Activated T-helper 9 cell treated with anti-CD3 and anti-CD28 coated beads, Interleukin-2, amount 50 U/mL, for 16 hours (primary cell): ENCODE results near the gene MYL5.
"Not testable (repeated sequence)": the region's sequence is repeated elsewhere in the genome, so short reads cannot be mapped to it uniquely, and the experiment has no call there.

Experiments
- DNase-seq: peaks from one replicate; pipeline ENCODE4 v3.0.0-alpha.2; 2020; ENCODE audit warnings: low read depth

Gene MYL5

DNA sequence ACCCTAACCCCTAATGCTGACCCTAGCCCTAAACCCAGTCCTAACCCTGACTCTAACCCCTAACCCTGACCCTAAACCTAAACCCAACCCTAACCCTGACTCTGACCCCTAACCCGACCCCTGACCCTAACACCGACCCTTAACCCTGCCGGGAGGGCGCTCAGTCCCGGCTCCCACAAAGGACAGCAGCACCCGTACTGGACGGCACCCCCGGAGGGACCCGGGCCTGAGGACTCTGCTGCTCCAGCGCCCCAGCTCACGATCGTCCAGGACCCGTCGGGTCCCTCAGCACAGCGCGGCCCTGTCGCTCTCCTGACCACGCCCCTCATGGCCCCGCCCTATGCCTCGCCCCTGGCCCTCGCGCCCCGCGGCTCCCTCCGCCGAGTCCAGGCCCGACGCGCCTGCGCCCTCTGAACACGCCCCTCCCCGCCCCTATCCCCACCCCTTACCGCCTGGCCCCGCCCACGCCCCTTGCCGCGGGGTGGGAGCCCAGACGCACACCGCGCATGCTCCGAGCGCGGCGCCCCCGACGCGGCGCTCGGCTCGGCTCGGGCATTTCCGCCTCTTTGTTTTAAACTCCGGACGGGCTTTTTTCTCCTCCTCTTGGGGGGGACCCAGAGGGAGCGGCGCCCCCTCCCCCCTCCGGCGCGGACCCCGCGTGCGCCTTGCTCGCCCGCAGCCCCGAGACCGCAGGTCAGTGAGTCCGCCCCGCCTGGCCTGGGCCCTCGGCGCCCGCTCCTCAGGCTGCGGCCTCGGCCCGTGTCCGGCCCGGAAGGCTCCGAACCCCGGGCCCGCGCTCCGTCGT, 31.1 kb downstream of the MYL5 start, which contains the start of gene PCGF3:
Gene PCGF3, plus strand, starts transcription at position 555 of the 805 bp plus-strand sequence. CDS start 27,849 bp downstream, outside the sequence.
- DNase-seq, result peak; percentile 96

DNA sequence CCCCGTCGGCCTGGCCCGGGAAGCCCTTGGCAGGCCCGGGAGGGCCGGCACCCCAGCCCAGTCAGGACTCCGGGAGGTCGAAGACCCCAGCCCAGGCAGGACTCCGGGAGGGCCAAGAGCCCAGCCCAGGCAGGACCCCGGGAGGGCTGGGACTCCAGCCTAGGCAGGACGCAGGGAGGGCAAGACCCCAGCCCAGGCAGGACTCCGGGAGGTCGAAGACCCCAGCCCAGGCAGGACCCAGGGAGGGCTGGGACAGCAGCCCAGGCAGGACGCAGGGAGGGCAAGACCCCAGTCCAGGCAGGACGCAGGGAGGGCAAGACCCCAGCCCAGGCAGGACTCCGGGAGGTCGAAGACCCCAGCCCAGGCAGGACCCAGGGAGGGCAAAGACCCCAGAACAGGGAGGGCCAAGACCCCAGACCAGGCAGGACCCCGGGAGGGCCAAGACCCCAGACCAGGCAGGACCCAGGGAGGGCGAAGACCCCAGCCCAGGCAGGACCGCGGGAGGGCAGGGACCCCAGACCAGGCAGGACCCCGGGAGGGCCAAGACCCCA, 31.8 kb downstream of the MYL5 start:
- not testable (repeated sequence) for DNase-seq

GRCh38 chr4:706834-707598, 32.7 kb downstream of the MYL5 start:
- no peak for DNase-seq

- DNase-seq, result no peak
These were observed 33.7 kb downstream of the MYL5 start for GRCh38 chr4:707929-708630.

- DNase-seq, result no peak
These were observed 34.2 kb downstream of the MYL5 start for GRCh38 chr4:708631-708933.

DNA sequence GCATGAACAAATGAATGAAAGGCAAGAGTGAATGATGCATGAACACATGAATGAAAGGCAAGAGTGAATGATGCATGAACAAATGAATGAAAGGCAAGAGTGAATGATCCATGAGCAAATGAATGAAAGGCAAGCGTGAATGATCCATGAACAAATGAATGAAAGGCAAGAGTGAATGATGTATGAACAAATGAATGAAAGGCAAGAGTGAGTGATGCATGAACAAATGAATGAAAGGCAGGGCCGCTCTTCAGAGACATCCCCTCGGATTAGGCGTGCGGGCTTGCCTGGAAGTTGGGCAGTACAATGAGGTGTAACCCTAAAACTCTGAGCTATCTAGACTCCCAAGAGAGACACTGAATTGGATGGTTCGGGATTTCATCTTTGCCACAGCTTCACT, 35.0 kb downstream of the MYL5 start:
- no peak for DNase-seq

- no peak for DNase-seq
These were observed 35.8 kb downstream of the MYL5 start for GRCh38 chr4:710116-710515.

- DNase-seq, result no peak
These were observed 36.6 kb downstream of the MYL5 start for GRCh38 chr4:710916-711315.

DNA sequence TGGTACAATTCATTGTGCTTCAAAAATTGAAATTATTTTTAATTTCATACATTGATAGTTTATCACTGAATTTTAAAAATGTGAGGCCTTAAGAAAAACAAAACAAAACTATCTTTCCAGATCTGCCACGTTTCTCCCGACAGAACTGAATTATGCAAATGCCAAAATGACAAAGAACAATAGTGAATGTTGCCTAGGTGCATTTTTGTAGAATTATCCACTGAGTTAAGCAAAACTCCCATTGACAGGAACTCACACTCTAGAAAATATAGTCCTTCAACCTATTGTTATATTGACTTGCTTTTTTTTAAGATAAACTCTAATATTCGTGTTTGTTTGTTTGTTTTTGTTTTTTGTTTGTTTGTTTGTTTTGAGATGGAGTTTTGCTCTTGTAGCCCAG, 37.8 kb downstream of the MYL5 start:
- DNase-seq, result no peak

DNA sequence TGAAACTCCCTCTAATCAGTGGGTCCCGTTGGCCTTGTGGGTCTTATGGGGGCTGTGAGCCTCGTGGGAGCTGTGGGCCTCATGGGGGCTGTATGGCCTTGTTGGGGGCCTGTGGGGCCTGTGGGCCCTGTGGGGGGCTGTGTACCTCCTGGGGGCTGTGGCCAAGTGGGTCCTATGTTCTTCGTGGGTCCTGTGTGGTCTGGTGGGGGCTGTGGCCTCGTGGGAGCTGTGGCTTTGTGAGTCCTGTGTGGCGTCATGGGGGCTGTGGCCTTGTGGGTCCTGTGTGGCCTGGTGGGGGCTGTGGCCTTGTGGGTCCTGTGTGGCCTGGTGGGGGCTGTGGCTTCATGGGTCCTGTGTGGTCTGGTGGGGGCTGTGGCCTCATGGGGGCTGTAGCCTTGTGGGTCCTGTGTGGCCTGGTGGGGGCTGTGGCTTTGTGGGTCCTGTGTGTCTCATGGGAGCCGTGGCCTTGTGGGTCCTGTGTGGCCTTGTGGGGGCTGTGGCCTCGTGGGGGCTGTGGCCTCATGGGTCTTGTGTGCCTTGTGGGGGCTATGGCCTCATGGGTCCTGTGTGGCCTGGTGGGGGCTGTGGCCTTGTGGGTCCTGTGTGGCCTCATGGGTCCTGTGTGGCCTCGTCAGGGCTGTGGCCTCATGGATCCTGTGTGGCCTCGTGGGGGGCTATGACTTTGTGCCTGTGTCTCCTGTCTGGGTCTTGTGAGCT, 38.7 kb downstream of the MYL5 start:
- no peak for DNase-seq

DNA sequence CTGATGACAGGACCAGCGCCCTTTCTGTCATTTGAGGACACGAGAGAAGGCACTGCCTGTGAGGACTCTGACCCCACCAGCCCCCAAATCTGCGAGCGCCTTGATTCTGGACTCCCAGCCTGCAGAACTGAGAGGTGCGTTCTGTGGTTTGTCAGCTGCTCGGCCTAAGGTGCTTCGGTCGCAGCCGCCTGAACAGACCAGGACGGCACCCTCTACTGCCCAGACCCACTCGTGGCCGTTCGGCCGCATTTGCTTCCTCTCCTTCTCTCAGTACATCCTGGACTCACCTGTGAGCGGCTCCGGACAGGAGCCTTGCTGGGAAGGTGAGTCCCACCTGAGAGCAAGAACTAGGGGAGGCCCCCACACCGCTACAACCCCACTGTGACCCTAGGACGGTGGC, 39.7 kb downstream of the MYL5 start:
- DNase-seq, result no peak

DNA sequence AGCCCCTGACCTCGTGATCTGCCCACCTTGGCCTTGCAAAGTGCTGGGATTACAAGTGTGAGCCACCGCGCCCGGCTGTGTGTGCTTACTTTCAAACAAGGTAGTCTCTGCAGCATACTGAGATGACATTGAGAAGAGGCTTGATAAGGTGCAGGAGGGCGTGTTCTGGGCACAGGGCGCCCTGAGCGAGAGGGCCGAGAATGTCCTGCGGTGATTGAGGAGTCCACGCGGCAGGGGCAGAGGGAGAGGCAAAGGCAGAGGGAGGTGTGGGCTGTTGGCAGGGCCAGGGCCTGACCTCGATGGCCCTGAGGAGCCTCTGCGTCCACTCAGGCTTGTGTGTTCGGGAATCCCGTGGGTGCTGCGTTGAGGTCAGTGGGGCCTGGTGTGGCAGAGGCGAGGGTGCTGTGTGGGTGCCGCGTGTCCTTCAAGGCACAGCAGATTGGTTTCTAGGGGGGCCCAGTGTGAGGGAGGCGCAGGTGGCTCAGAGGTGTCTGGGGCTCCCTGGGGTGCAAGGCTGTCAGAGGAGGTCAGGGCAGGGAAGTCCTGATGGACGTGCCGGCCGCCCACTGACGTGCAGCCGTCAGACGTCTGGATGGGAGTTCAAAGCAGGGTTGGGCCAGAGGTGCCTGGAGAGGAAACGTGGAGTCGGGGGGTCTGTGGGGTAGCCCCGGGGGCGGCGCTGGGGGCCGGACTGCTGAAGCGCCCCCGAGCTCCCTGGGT, 43.4 kb downstream of the MYL5 start:
- DNase-seq, result no peak

DNA sequence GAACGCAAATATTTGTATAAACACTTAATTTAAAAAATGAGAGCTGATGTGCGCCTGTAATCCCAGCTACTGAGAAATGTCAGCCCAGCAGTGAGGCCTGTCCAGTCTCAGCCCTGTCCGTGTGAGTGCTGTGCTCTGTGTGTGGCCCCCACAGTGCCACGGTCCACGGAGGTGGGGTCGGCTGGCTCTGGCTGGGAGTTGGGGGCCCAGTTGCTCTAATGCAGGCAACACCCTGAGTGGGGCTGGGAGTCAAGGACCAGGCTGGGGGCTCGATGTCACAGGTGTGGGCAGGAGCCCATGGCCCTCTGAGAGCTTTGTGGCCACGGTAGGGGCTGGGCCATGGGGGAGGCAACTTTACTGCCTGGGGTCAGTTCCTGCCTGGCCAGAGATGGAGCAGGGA, 44.1 kb downstream of the MYL5 start:
- no peak for DNase-seq

- no peak for DNase-seq
These were observed 45.9 kb downstream of the MYL5 start for GRCh38 chr4:720111-720860.

- DNase-seq, result no peak
These were observed 47.2 kb downstream of the MYL5 start for GRCh38 chr4:721261-722168.

- DNase-seq, result no peak
These were observed 47.9 kb downstream of the MYL5 start for GRCh38 chr4:722169-722725.

GRCh38 chr4:722851-723360, 48.6 kb downstream of the MYL5 start:
- no peak for DNase-seq

DNA sequence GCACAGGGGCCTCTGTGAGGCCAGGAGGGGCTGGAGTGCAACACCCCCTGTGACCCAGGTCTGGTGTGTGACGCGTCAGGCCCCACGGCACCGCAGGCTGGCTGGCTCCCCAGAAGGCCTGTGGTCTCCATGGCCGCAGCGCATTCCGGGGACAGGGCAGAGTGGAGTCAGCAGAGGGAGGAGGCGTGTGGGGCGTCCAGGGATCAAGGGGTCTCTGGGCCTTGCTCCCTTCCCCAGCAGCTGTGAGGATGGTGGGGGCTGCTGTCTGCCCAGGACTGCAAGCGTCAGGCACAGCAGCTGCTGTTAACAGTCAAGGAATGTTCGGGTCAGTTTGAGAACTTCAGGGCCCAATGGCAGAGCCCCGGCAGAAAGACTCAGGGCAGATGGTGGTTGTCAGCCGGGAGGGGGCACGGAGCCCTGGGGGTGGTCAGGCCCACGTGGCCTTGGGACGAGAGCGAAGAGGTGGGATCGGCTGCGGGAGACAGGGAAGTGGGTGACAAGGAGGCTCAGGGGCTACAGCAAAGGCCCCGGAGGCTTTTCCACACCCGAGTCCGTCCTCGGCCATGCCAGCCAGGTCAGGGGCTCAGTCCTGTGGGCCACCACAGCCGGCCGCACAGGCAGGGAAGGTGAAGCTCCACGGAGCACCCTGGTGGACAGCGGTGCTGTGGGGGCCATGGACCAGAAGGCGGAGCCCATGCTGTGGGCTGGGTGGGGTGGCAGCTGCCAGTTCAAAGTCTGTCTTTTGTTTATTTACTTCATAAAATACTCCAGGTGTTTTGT, 49.6 kb downstream of the MYL5 start:
- DNase-seq, result no peak
